HCT116 (cell line): ENCODE measurements around the gene KLHL17.
"Not testable (repeated sequence)": the region's sequence is repeated elsewhere in the genome, so short reads cannot be mapped to it uniquely, and the experiment has no call there.

ENCODE experiments used
- CTCF ChIP-seq, 3 experiments: fragments of 200-600 bp in 1 of 3; sonication (generic) in 1 of 3; IDR thresholded peaks in 2 of 3; conservative IDR thresholded peaks in 1 of 3; 2 replicates each; pipeline ENCODE4 v1.5.1; 2012 to 2017; ENCODE audit warnings: low read depth in 2 of 3, low read length in 2 of 3, antibody characterized with exemption in 1 of 3, borderline replicate concordance in 1 of 3, control low read depth in 1 of 3, mild to moderate bottlenecking in 1 of 3, mixed read lengths in 1 of 3, mixed run types in 1 of 3, moderate library complexity in 1 of 3; ENCODE audit not compliant: insufficient read depth in 1 of 3
- EGR1 ChIP-seq: IDR thresholded peaks from 2 replicates; pipeline ENCODE4 v1.6.1; 2012; ENCODE audit warnings: low read depth
- EZH2 ChIP-seq: fragments of 200-600 bp; sonication (generic); IDR thresholded peaks from 2 replicates; pipeline ENCODE4 v1.6.1; 2017; ENCODE audit warnings: antibody characterized with exemption, mixed run types
- POLR2A ChIP-seq: IDR thresholded peaks from 2 replicates; pipeline ENCODE4 v1.7.0; 2011; ENCODE audit warnings: borderline replicate concordance; ENCODE audit not compliant: insufficient read depth, insufficient read length; ENCODE audit errors: extremely low read depth
- YY1 ChIP-seq: IDR thresholded peaks from 2 replicates; pipeline ENCODE4 v1.6.1; 2011; ENCODE audit warnings: low read length, low read depth, moderate library complexity, mild to moderate bottlenecking; ENCODE audit not compliant: insufficient replicate concordance; ENCODE audit errors: extremely low read depth
- ZNF274 ChIP-seq: fragments of 200-500 bp; sonication (Bioruptor generic); IDR thresholded peaks from 2 replicates; pipeline ENCODE4 v1.6.1; 2014; ENCODE audit warnings: mild to moderate bottlenecking, low read depth, low read length, inconsistent platforms

GRCh38 chr1:988061-988460 lies 27.7 kb downstream of the KLHL17 start:
- not testable (repeated sequence) for TF ChIP-seq CTCF (IDR thresholded peaks at IDR 0.05 in 2 of 3, conservative IDR thresholded peaks at IDR 0.05 in 1 of 3; ENCODE audit: borderline replicate concordance in 1 of 3, insufficient read depth in 1 of 3, low read depth in 2 of 3, low read length in 2 of 3); EGR1; ZNF274; POLR2A; EZH2; YY1
